NB4 (cell line): Measurements from ENCODE around the gene CABLES2.

Experiments used
- MYC ChIP-seq: IDR thresholded peaks from 2 replicates; pipeline ENCODE4 v1.6.1; 2011; ENCODE audit warnings: low read depth, low read length
- POLR2A ChIP-seq: IDR thresholded peaks from 2 replicates; pipeline ENCODE4 v1.6.1; 2011; ENCODE audit warnings: mild to moderate bottlenecking; ENCODE audit not compliant: insufficient read length; ENCODE audit errors: extremely low read depth
- TF ChIP-seq, protein P1 (sequence below): IDR thresholded peaks from one replicate; pipeline ENCODE4 v1.5.1; 2012; ENCODE audit warnings: low read depth, low read length
- TF ChIP-seq, protein P2 (sequence below): IDR thresholded peaks from 2 replicates; pipeline ENCODE4 v1.6.1; 2011; ENCODE audit warnings: low read depth, low read length

DNA sequence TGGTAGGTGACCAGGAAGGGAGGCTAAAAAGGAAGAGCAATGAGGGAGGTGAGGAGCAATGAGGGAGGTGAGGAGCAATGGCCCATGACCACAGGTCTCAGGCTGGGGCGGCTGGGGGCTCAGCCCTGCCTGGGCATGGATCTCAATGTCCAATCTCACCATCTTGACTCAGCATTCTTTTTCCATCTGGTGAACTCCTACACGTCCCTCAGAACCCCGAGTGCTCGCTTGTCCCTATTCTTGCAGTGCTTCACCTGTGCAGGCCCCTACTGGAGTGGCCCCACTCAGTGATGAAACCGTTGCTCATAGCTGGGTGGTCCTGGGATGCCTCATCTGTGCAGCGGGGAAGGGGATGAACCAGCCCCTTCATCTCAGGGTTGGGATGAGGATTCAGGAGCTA, 37.2 kb upstream of the CABLES2 start:
- TF ChIP-seq, protein P1, sequence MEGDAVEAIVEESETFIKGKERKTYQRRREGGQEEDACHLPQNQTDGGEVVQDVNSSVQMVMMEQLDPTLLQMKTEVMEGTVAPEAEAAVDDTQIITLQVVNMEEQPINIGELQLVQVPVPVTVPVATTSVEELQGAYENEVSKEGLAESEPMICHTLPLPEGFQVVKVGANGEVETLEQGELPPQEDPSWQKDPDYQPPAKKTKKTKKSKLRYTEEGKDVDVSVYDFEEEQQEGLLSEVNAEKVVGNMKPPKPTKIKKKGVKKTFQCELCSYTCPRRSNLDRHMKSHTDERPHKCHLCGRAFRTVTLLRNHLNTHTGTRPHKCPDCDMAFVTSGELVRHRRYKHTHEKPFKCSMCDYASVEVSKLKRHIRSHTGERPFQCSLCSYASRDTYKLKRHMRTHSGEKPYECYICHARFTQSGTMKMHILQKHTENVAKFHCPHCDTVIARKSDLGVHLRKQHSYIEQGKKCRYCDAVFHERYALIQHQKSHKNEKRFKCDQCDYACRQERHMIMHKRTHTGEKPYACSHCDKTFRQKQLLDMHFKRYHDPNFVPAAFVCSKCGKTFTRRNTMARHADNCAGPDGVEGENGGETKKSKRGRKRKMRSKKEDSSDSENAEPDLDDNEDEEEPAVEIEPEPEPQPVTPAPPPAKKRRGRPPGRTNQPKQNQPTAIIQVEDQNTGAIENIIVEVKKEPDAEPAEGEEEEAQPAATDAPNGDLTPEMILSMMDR = no peak
- no peak for TF ChIP-seq POLR2A
- TF ChIP-seq, protein P2, sequence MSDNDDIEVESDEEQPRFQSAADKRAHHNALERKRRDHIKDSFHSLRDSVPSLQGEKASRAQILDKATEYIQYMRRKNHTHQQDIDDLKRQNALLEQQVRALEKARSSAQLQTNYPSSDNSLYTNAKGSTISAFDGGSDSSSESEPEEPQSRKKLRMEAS = no peak
- TF ChIP-seq MYC = no peak
